Measurements from ENCODE around the gene RSF1. TPM values are rescaled to one million over a fixed set of nuclear protein-coding genes. Genes with fewer than 3 reads are reported as not detected.

Gene RSF1
- 22.2 and 41.4 TPM in 2 replicates for total RNA-seq

GRCh38 chr11:77820565-77821348 is at the start of gene RSF1, which contains the start of gene AAMDC:
Gene RSF1 (minus strand): TSS chr11:77820722. CDS start chr11:77820714, 8 bp downstream.
Gene AAMDC (plus strand): TSS chr11:77821144. CDS start chr11:77842497, 21,353 bp downstream.

GRCh38 chr11:77637345-77638165 is 183.0 kb downstream of the RSF1 start, which contains the start of gene CLNS1A:
Gene CLNS1A (minus strand): TSS chr11:77637794. CDS start chr11:77637714, 80 bp downstream.

Other genes with a start within 250 kb of the RSF1 start
- 0.34 and 0.43 TPM in 2 replicates for gene AQP11, start 230.8 kb downstream of the RSF1 start, total RNA-seq
- gene CLNS1A, start 182.9 kb downstream of the RSF1 start, total RNA-seq = 130 and 233 TPM in 2 replicates
- 3.4 and 6.8 TPM in 2 replicates for gene AAMDC, start 422 bp upstream of the RSF1 start, total RNA-seq
- gene INTS4, start 173.9 kb upstream of the RSF1 start, total RNA-seq = 22.2 and 25.9 TPM in 2 replicates
- gene KCTD14, start 202.6 kb upstream of the RSF1 start, total RNA-seq = 1.6 and 2.4 TPM in 2 replicates
- gene THRSP, start 243.1 kb upstream of the RSF1 start, total RNA-seq = not detected in 2 replicates

Data from nasal cavity respiratory epithelium epithelial cell of viscerocranial mucosa (primary cell).